ENCODE results near the gene OR52W1. TPM values are rescaled to one million over a fixed set of nuclear protein-coding genes. Genes with fewer than 3 reads are reported as not detected.

OR52W1 gene
- polyA plus RNA-seq, 6 donors from 2014 or later: not detected

DNA sequence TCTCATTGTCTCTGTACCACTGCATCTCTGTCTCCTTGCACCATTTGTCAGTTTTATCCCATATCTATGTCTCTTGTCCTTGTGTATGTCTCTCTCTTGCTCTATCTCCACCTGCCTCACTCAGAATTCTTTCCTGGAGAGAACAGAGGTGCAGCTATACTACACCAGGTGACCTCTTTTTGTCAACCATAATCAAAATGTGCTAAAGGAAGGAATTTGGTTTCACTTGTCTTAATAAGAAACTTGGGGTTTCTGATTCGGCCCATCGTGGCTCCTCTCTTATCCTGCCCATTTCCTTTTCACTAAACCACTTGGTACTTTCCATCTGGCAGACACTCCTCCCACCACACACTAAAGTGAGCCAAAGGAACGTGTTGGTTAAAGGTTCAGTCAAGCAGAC is 4.3 kb downstream of the OR52W1 start:
- peaks cover 0 to 8% of the 10 kb centered on the region in 2 donors for H3K36me3 Mint-ChIP-seq
- no peak for DNase-seq
- no peak overlapping the region for H3K4me3 Mint-ChIP-seq
- H3K27ac Mint-ChIP-seq: peak overlapping the region in 3 of 6 donors; percentile 13 to 69 (median 50)
- no peaks in the 10 kb centered on the region for H3K9me3 Mint-ChIP-seq
- peaks cover 8 to 12% (median 10%) of the 10 kb centered on the region in 3 donors for H3K4me1 Mint-ChIP-seq
- H3K27me3 Mint-ChIP-seq: no peaks in the 10 kb centered on the region
- no peak for ATAC-seq (ENCODE audit: low read depth in 2 of 2)

DNA sequence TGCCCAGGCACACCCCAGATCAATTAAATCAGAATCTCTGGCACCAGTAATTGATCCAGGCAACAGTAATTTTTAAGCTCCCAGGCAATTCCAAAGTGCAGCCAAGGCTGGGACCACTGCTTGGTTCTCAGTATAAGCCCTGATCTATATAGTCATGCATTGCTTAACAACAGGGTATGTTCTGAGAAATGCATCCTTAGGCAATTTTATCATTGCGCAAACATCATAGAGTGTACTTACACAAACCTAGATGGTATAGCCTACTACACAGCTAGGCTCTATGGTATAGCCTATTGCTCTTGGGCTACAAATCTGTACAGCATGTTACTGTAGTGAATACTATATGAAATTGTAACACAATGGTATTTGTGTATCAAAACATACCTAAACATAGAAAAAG is 5.7 kb downstream of the OR52W1 start:
- no peaks in the 10 kb centered on the region for H3K9me3 Mint-ChIP-seq
- H3K4me1 Mint-ChIP-seq: peaks cover 7 to 12% (median 10%) of the 10 kb centered on the region in 3 donors
- no peaks in the 10 kb centered on the region for H3K27me3 Mint-ChIP-seq
- DNase-seq (no peak), ATAC-seq (ENCODE audit: low read depth in 2 of 2) (no peak)
- peaks cover 5 to 15% of the 10 kb centered on the region in 2 donors for H3K36me3 Mint-ChIP-seq
- H3K27ac Mint-ChIP-seq: peak overlapping the region in 1 of 6 donors; percentile 35
- H3K4me3 Mint-ChIP-seq: no peak overlapping the region

DNA sequence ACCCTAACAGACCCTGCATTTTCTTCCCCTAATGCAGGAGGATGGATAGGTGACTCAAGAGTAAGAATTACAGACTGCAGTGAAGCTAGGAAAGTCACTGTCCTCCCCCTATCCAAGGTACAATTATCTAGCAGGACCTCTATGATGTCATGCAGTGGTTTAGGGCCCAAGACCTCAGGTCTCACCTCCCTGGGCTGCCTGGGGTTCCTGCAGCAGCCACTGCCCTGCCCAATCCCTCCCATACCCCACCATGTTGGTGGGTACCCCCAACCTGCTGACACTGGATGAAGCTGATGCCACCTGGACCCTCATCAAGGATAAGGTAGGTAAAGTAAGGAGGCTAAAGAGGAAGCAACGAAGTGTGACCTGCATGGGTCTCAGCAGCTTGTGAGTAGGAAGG is 6.3 kb downstream of the OR52W1 start, which contains the start of gene C11orf42:
Gene C11orf42, plus strand, starts transcription at position 192 of the 400 bp plus-strand sequence. Its CDS starts 59 bp downstream, at position 251.
- Mint-ChIP-seq H3K4me1 (peaks cover 4 to 12% (median 10%) of the 10 kb centered on the region in 3 donors), H3K4me3 (no peak within 1 kb of the TSS), H3K9me3 (no peaks in the 10 kb centered on the region), H3K36me3 (peaks cover 5 to 15% of the 10 kb centered on the region in 2 donors), H3K27ac (peak within 1 kb of the TSS in 2 of 6 donors; percentile 23 to 45), H3K27me3 (no peaks in the 10 kb centered on the region)
- DNase-seq (no peak), ATAC-seq (ENCODE audit: low read depth in 2 of 2) (no peak)

DNA sequence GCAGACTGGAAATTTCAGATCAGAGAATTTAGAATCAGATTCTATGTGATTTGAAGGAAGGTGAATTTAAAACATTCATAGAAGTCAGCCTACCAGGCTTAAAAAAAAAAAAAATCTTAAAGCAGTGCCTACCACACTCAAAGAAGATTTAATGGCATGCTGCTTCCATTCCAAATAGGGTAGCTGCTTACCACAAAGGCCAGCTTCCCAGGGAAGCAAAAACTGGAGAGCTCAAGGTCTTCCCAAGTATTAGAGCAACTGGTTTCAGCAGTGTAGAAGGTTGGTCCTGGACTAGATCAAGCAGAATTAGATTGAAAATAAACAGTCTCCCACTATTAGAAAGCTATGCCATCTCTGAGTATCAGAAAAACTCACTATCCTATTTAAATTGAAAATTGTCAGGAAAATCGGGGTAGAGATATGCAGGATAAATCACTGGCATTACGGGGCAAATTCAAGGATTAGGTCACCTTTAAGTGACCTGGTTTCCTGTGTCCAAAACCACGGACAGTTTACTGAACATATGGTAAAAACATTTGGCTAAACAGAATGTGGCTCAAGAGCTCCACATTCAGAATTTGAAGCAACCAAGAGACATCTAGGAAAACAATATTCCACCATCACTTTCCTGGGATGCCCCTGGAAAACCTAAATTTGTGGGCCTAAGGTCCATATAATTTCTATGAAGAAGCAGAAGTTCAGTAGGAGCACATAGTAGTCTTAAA is 7.6 kb downstream of the OR52W1 start:
- DNase-seq (no peak), ATAC-seq (ENCODE audit: low read depth in 2 of 2) (no peak)
- H3K9me3 Mint-ChIP-seq: no peaks in the 10 kb centered on the region
- no peaks in the 10 kb centered on the region for H3K27me3 Mint-ChIP-seq
- H3K36me3 Mint-ChIP-seq: peaks cover 5 to 15% of the 10 kb centered on the region in 2 donors
- H3K4me3 Mint-ChIP-seq: no peak overlapping the region
- H3K4me1 Mint-ChIP-seq: peaks cover 4 to 12% (median 10%) of the 10 kb centered on the region in 3 donors
- no peak overlapping the region for H3K27ac Mint-ChIP-seq

DNA sequence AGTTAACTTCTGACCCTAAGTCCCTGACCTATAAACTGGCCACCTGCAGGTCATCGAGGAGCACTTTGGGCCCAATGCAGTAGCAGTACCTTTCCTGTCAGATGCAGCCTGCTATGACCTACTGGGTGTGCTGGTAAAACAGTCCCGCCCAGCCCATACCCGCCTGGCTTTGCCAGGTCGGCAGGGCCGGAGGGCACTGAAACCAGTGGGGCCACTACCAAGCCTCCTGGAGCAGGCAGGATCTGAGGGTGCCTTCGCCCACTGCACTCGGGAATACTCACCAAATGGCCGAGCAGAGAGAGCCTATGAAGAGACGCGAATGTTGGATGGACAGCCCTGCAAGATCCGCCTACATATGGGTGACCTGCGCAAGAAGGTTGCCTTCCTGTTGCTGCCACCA is 10.8 kb downstream of the OR52W1 start:
- H3K4me3 Mint-ChIP-seq: no peak overlapping the region
- H3K36me3 Mint-ChIP-seq: peaks cover 5 to 15% of the 10 kb centered on the region in 2 donors
- H3K27me3 Mint-ChIP-seq: no peaks in the 10 kb centered on the region
- DNase-seq (no peak), ATAC-seq (ENCODE audit: low read depth in 2 of 2) (no peak)
- no peaks in the 10 kb centered on the region for H3K9me3 Mint-ChIP-seq
- H3K4me1 Mint-ChIP-seq: no peaks in the 10 kb centered on the region
- H3K27ac Mint-ChIP-seq: no peak overlapping the region

DNA sequence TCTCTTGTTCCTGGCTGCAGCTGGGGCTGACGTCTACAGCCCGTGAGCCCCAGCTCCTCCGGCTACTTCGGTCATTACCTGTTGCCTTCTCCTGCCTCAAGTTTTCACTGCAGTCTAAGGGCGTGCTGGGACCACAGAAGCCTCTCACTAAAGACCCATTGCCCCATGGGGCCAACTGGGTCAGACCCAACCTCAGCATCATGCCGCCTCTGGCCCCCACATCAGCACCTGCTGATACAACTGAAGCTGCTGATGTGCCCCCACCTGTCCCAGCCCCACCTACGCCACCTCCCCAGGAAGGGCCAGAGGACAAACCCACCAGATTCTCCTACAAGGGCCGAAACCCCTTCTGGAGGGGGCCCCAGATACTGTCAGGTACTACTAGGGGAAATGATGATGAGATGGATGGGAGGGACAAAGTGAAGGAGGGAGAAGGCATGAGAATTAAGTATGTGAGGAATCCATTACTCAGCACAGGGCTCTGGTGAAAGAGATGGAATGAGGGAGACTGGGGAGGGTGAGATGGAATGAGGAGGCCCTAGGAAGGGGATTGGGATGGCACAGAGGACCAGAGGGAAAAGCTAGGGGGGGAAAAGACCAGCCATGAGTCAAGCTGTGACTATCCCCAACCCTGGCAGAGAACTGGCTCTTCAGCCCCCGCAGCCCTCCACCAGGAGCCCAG is 11.4 kb downstream of the OR52W1 start:
- Mint-ChIP-seq H3K4me3 (no peak overlapping the region), H3K4me1 (no peaks in the 10 kb centered on the region), H3K9me3 (no peaks in the 10 kb centered on the region), H3K27ac (no peak overlapping the region), H3K27me3 (no peaks in the 10 kb centered on the region), H3K36me3 (peaks cover 8 to 18% of the 10 kb centered on the region in 2 donors)
- ATAC-seq (ENCODE audit: low read depth in 2 of 2): no peak
- DNase-seq: no peak

DNA sequence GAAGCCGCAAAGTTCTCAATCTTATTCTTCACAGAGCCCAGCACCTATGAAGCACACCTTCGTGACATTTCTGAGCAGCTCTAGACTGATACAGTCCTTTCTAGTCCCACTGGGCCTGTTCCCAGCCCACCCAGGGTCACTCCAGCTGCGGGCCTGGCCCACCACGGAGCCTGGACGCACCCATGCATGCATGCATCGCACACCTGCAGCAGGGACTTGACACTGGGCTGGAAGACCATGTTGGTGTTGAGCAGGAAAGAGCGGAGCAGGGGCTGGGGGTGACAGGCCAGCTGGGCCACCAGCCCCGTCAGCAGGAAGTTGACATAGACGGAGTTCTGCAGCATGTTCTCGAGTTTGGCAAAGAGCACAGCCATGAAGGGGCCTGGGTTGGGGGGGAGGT is 15.5 kb downstream of the OR52W1 start:
- ATAC-seq (ENCODE audit: low read depth in 2 of 2) (no peak), DNase-seq (no peak)
- Mint-ChIP-seq H3K27me3 (no peaks in the 10 kb centered on the region), H3K4me1 (peaks cover 0 to 4% (median 0%) of the 10 kb centered on the region in 3 donors), H3K36me3 (peaks cover 28 to 30% of the 10 kb centered on the region in 2 donors), H3K27ac (no peak overlapping the region), H3K4me3 (no peak overlapping the region), H3K9me3 (no peaks in the 10 kb centered on the region)

DNA sequence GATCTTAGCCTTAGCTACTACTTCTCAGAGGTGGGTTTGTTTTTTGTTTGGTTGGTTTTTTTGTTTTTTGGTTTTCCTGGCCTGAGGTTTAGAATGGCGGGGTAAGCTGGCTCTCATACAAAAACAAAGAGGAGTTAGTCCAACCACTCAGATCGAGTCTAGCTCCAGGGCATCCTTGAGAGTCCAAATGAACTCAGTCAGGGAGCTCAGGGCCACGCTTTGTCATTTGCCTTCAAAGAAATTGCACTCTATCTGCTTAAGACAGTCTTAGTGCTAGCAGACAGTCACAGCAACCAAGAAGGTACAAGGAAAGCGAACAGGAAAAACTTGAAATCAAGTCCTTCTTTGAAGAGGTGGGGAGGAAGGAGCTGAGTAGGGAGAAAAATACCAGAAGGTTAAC is 17.5 kb downstream of the OR52W1 start:
- Mint-ChIP-seq H3K27me3 (no peaks in the 10 kb centered on the region), H3K36me3 (peaks cover 33 to 37% of the 10 kb centered on the region in 2 donors), H3K9me3 (no peaks in the 10 kb centered on the region), H3K27ac (peak overlapping the region in 1 of 6 donors; percentile 19), H3K4me1 (peaks cover 0 to 8% (median under 1%) of the 10 kb centered on the region in 3 donors), H3K4me3 (no peak overlapping the region)
- ATAC-seq (ENCODE audit: low read depth in 2 of 2) (no peak), DNase-seq (no peak)

DNA sequence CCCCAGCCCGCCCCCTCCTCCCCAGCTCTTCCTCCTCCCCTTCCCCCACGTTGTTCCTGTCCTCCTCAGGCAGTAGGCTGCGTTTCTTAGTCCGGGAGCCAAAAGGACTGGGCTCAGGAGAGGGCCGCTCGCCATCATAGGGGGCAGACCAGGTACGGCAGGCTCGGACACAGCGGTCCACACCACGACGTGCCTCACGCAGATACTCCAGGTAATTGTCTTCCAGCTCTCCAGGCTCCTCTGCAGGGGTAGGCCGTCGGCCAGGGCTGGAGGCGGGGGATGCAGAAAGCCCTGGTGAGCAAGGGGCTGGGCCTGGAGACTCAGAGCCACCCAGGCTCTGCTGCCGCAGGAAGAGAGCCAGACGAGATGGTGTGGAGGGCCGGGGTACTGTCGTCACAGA is 18.7 kb downstream of the OR52W1 start:
- Mint-ChIP-seq H3K9me3 (no peaks in the 10 kb centered on the region), H3K4me3 (no peak overlapping the region), H3K27me3 (no peaks in the 10 kb centered on the region), H3K4me1 (peaks cover 0 to 8% (median 4%) of the 10 kb centered on the region in 3 donors), H3K36me3 (peaks cover 41 to 45% of the 10 kb centered on the region in 2 donors), H3K27ac (no peak overlapping the region)
- no peak for DNase-seq
- no peak for ATAC-seq (ENCODE audit: low read depth in 2 of 2)

DNA sequence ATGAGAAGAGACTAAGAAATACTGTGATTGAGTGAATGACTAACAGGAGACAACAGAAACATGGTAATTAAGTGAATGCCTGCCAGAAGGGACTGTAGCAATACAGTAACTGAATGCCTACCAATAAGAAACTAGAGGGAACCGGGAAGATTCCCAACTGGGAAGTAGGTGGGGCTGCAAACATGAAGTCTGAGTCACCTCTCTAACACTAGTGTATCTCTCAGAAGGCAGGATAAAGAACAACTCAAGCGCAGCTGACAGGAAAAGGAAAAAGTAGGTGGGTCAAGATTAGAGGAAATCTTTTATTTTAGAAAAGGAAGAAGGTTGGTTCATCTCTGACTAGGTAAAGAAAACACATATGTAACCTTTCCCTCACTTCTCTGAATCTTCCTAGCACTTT is 20.3 kb downstream of the OR52W1 start:
- Mint-ChIP-seq H3K4me1 (peaks cover 0 to 8% (median 4%) of the 10 kb centered on the region in 3 donors), H3K36me3 (peaks cover 41 to 46% of the 10 kb centered on the region in 2 donors), H3K27ac (no peak overlapping the region), H3K9me3 (no peaks in the 10 kb centered on the region), H3K4me3 (no peak overlapping the region), H3K27me3 (no peaks in the 10 kb centered on the region)
- ATAC-seq (ENCODE audit: low read depth in 2 of 2) (no peak), DNase-seq (no peak)

DNA sequence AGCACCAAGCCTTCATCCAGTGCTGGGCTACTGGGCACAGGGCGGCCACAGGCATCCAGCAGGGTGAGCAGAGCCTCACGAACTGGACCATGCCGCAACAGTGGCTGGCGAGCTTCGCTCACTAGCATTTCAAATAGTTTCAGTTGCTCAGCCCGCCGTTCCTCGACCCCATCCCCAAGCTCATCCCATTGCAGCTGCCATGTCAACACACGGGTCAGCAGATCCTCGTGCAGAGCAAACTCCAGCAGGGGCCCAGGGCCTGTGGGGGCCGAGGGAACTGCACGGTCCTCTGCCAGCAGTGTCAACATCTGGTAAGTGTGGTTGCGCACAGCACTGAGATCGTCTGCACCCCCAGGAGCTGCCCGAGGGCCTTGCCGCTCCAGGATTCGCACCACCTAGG is 24.8 kb downstream of the OR52W1 start:
- H3K4me3 Mint-ChIP-seq: no peak overlapping the region
- H3K27ac Mint-ChIP-seq: peak overlapping the region in 1 of 6 donors; percentile 39
- H3K36me3 Mint-ChIP-seq: peaks cover 19 to 30% of the 10 kb centered on the region in 2 donors
- H3K27me3 Mint-ChIP-seq: no peaks in the 10 kb centered on the region
- H3K4me1 Mint-ChIP-seq: peaks cover 10 to 38% (median 34%) of the 10 kb centered on the region in 3 donors
- DNase-seq (no peak), ATAC-seq (ENCODE audit: low read depth in 2 of 2) (no peak)
- H3K9me3 Mint-ChIP-seq: no peaks in the 10 kb centered on the region

DNA sequence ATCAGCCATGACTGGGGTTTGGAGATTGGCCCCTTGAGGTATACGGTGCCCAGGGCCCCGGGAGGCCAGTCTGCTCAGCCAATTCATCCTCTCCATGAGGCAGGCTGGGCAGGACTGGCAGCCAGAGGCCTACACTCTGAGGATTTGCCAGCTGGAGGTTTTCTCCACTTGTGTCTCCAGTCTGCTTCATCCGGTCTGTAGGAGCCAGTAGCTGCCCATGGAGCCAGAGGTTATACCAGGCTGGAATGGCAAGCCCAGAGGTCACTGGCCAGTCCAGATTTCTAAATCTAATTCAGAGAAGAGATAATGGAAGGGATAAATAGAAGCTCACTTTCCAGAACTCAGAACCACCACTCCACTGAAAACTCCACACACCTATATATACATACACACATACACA is 25.4 kb downstream of the OR52W1 start:
- Mint-ChIP-seq H3K36me3 (peaks cover 14 to 30% of the 10 kb centered on the region in 2 donors), H3K9me3 (no peaks in the 10 kb centered on the region), H3K27me3 (no peaks in the 10 kb centered on the region), H3K4me1 (peaks cover 11 to 39% (median 34%) of the 10 kb centered on the region in 3 donors), H3K27ac (no peak overlapping the region), H3K4me3 (no peak overlapping the region)
- DNase-seq: no peak
- no peak for ATAC-seq (ENCODE audit: low read depth in 2 of 2)

DNA sequence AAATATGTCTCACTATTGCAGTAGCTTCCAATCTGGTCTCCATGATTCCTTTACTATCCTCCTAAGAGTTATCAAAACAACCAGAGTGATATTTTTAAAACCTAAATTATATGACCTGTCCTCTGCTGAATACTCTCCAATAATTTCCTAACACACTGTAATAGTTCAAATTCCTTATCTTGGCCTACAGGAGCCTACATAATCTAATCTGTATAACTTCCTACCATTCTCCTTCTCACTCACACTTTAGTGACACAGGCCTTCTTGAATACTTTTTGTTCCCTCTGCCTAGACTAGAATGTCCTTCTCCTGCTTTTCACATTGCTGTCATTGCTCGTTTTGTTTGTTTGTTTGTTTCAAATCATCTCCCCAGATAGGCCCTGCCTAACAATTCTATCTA is 26.0 kb downstream of the OR52W1 start:
- Mint-ChIP-seq H3K4me1 (peaks cover 17 to 40% (median 34%) of the 10 kb centered on the region in 3 donors), H3K27ac (peak overlapping the region in 1 of 6 donors; percentile 78)

DNA sequence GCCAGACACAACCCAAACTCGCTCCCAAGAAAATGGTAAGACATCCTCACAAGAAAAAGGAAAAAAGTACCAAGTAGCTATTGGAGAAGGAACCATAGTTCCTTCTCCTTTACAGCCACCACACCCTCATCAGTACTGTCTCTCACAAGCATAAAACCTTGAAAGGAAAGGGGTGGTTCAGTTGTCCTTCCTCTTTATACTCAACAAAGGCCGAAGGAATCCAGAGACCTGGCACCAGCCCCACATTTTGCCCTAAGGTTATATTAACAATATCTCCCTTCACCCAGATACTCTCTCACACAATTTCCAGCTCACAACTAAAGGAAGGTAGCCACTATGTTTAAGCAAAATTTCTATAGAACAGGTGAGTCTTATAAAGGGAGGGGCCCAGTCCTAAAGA is 26.9 kb downstream of the OR52W1 start:
- Mint-ChIP-seq H3K36me3 (peaks cover 4 to 30% of the 10 kb centered on the region in 2 donors), H3K9me3 (no peaks in the 10 kb centered on the region), H3K4me3 (no peak overlapping the region), H3K27ac (peak overlapping the region in 3 of 6 donors; percentile 11 to 58 (median 43)), H3K27me3 (no peaks in the 10 kb centered on the region), H3K4me1 (peaks cover 25 to 49% (median 40%) of the 10 kb centered on the region in 3 donors)
- DNase-seq (no peak), ATAC-seq (ENCODE audit: low read depth in 2 of 2) (no peak)

More for the DNA sequence above, 26.0 kb downstream of the OR52W1 start:
- H3K9me3 Mint-ChIP-seq: no peaks in the 10 kb centered on the region
- H3K27me3 Mint-ChIP-seq: no peaks in the 10 kb centered on the region
- ATAC-seq (ENCODE audit: low read depth in 2 of 2) (no peak), DNase-seq (no peak)
- H3K4me3 Mint-ChIP-seq: no peak overlapping the region
- peaks cover 9 to 30% of the 10 kb centered on the region in 2 donors for H3K36me3 Mint-ChIP-seq
